GM12891 (cell line): ENCODE results near the gene EVI5L.

Experiments used
- DNase-seq: peaks from one replicate; pipeline ENCODE4 v3.0.0; 2011; ENCODE audit warnings: low spot score; ENCODE audit not compliant: insufficient read length
- FAIRE-seq: peaks from 2 replicates; lab custom pipeline; 2011; peaks lifted over from hg19 to GRCh38; lab: Jason Lieb, UNC
- PAX5 ChIP-seq: IDR thresholded peaks from 2 replicates; pipeline ENCODE4 v1.6.1; 2011; ENCODE audit warnings: low read length, moderate library complexity, mild to moderate bottlenecking; ENCODE audit not compliant: insufficient read depth, severe bottlenecking
- POLR2A ChIP-seq: IDR thresholded peaks from 2 replicates; pipeline ENCODE4 v1.6.1; 2011; ENCODE audit warnings: low read depth, low read length, control low read depth
- POLR2AphosphoS5 ChIP-seq: IDR thresholded peaks from 2 replicates; pipeline ENCODE4 v1.6.1; 2011; ENCODE audit warnings: low read depth, low read length, control low read depth
- POU2F2 ChIP-seq: IDR thresholded peaks from 2 replicates; pipeline ENCODE4 v1.6.1; 2011; ENCODE audit warnings: low read depth, mild to moderate bottlenecking, control low read depth, low read length, moderate library complexity
- SPI1 ChIP-seq: IDR thresholded peaks from 2 replicates; pipeline ENCODE4 v1.6.1; 2011; ENCODE audit warnings: low read depth, low read length, control low read depth
- TAF1 ChIP-seq: IDR thresholded peaks from 2 replicates; pipeline ENCODE4 v1.6.1; 2011; ENCODE audit warnings: low read depth, low read length, control low read depth

EVI5L gene

DNA sequence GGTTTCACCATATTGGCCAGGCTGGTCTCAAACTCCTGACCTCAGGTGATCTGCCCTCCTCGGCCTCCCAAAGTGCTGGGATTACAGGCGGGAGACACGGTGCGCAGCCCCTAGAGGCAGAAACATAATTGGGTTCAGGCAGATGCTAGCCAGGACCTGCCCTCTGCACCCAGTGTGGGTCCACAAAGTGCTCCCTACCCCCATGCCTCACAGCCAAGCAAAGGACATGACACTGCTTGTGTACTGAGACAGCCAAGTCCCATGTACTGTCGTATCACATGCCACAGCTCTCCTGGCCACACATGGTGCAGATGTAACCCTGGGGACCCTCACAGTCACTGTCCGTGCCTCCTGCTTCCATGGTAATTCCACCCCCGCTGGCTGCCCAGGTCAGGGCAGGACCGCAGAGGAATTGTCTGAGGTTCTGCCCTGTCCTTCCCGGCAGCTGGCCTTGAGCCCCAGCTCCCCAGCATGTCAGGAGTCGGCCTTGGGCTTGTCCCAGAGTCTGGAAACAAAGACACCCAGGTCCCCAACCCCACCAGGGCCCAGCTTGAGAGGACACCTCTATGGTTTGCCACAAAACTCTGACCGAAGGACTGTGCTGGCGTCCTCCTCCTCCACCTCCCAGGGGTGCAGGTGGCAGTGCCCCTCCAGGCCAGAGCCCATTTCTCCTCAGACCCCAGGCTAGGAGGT lies 36.5 kb downstream of the EVI5L start:
- no peak for TF ChIP-seq SPI1
- TF ChIP-seq PAX5 = no peak
- TF ChIP-seq POU2F2 = no peak
- TF ChIP-seq POLR2A = no peak
- TF ChIP-seq POLR2AphosphoS5 = no peak
- no peak for TF ChIP-seq TAF1
- DNase-seq (no peak), FAIRE-seq (no peak)

DNA sequence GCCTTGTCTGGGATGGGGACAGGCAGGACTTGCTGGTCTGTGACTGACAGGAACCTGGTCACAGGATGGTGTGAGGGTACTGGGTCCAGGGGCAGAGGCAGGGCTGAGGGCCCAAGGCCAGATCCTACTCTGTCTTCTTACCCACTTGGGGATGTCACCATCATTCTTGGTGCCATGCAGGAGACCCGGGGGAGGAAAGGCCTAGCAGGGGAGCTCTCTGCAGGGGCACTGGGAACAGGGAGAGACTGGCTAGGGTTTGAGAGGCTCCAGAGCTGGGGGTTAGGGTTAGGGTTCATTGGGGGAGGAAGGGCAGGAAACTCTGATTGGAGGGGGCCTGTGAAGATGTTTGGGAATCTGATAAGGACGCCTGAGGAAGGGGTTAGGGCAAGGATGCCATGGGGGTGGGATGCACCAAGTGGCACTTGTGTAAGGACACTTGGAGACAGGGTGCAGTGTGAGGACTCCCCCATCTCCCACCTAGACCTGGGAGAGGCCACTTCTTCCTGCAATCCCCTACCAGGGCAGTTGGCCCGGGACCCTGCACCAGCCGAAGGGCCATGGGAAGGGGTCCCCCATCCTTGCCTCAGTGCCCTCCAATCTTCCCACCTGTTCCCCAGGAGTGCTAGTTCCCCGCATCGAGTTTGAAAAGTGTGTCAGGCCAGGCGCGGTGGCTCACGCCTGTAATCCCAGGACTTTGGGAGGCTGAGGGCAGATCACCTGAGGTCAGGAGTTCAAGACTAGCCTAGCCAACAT lies 37.2 kb downstream of the EVI5L start:
- FAIRE-seq (no peak), DNase-seq (no peak)
- no peak for TF ChIP-seq POLR2A
- no peak for TF ChIP-seq SPI1
- TF ChIP-seq TAF1 = no peak
- no peak for TF ChIP-seq POU2F2
- no peak for TF ChIP-seq POLR2AphosphoS5
- no peak for TF ChIP-seq PAX5

DNA sequence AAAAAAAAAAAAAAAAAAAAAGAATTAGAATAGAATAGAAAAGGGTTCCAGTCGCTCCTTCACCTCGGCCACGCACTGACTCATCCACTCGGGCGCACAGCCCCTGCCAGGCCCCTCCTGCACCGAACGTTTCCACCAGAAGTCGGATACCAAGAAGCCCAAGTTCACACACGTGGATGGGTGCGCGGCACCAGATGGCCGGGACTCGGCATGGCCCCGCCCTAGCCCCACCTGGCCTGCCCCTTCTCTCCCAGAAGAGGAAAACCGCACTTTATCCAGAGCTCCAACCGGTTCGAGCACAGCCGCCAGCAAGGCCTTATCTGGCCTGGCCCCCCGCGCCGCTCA lies 38.3 kb downstream of the EVI5L start:
- TF ChIP-seq SPI1 = no peak
- TF ChIP-seq TAF1 = no peak
- TF ChIP-seq PAX5 = no peak
- TF ChIP-seq POLR2AphosphoS5 = no peak
- no peak for TF ChIP-seq POLR2A
- TF ChIP-seq POU2F2 = no peak
- FAIRE-seq (no peak), DNase-seq (no peak)

DNA sequence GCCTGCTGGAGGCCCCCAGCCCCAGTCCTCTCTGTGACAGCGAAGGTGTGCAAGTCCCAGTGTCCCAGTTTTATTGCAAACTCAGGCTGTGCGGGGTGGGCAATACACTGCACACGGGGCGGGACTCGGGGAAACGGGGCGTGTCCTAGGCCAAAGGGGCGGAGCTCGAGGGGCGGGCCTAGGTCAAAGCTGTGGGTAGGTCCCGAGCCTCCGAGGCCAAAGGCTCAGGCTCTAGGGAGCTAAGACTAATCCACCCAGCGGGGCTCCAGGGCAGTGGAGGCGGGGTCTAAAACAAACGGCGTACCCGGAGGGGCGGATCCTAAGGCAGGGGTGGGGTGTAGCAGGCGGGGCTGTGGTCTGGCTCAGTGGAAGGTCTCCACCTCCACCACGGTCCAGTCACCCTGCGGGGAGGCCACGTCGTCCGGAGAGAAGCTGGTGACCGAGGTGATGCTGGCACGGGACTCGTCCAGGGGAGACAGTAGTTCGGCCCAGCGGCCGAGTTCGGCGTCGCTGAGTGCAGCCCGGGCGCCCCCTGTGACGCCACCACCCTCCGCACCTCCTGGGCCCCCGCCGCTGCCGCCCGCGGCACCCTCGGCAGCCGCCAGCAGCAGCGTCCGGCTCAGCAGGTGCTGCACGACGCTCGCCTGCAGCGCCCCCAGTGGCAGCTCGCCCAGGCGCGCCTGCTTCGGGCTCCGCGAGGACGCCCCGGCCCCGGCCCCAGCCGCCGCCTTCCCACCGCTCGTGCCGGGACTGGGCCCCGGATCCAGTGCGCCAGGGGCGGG lies 38.8 kb downstream of the EVI5L start:
- FAIRE-seq = peak; percentile 86
- DNase-seq = peak; percentile 96
- TF ChIP-seq SPI1 = no peak
- 0 out of 2 replicates have a peak, but pooled peaks have one; percentile 17 for TF ChIP-seq POU2F2
- TF ChIP-seq TAF1 = no peak
- no peak for TF ChIP-seq POLR2AphosphoS5
- TF ChIP-seq POLR2A = no peak
- TF ChIP-seq PAX5 = no peak

DNA sequence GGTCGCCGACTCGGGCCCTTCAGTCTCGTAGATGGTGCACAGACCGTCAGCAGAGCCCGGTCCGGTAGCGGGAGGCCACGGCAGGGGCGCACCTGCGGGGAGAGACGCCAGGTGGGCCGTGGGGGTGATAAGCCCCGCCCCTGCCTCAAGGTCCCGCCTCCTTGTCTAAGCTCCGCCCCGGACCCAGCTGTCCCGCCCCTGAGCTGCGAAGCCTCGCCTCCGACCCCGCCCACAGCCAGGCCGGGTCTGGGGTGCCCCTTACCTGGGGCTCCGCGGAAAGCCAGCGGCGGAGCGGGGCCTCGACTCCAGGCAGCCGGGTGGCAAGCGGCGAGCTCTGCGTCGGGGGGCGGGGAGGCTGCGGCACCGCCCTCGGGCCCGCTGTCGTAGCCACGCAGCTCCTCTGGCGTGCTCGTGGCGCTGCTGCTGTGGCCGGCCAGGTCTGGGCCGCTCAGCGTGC lies 39.5 kb downstream of the EVI5L start:
- TF ChIP-seq PAX5 (no peak), SPI1 (no peak), TAF1 (no peak), POU2F2 (no peak), POLR2A (no peak), POLR2AphosphoS5 (no peak)
- DNase-seq (peak; percentile 66), FAIRE-seq (peak; percentile 65)

DNA sequence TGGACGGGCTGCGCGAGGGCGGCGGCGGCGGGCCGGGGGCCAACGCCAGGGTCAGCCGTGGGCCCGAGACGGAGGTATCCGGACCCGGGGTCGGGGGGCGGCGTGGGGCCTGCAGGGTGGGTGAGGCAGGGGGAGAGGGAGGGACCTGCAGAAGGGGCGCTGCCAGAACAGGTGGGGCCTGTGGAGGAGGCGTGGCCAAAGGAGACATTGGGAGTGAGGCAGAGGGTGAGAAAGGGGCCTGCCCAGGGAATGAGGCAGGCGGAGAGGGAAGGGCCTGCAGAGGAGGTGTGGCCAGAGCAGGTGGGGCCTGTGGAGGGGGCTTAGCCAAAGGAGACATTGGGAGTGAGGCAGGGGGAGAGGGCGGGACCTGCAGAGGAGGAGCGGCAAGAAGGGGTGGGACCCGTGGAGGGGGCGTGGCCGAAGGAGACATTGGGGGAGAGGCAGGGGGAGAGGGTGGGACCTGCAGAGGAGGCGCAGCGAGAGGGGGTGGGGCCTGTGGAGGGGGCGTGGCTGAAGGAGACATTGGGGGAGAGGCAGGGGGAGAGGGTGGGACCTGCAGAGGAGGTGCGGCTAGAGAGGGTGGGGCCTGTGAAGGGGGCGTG lies 40.0 kb downstream of the EVI5L start:
- no peak for DNase-seq

DNA sequence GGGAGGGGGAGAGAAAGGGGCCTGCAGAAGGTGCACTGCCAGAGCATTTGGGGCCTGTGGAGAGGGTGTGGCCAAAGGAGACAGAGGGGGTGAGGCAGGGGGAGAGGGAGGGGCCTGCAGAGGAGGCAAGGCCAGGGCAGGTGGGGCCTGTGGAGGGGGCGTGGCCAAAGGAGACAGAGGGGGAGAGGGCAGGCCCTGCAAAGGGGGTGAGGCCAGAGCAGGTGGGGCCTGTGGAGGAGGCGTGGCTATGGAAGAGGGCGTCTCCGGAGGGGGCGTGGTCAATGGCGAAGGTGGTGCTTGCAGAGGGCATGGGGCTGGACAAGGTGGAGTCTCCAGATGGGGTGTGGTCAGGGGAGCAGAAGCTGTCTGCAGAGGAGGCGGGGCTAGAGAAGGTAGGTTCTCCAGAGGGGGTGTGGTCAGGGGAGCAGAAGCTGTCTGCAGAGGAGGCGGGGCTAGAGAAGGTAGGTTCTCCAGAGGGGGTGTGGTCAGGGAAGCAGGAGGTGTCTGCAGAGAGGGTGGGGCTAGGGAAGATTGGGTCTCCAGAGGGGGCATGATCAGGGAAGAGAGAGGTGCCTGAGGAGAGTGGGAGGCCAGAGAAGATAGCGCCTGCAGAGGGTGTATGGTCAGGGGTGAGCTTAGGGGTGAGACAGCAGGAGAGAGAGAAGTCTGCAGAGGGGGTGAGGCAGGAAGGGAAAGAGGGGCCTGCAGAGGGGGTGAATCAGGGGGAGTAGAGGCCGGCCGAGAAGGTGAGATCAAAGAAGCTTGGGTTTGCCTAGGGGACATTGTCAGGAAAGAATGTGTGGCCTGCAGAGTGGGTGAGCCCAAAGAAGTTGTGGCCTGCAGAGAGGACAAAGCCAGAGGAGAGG lies 40.8 kb downstream of the EVI5L start:
- FAIRE-seq (peak; percentile 71), DNase-seq (no peak)
- no peak for TF ChIP-seq POLR2AphosphoS5
- TF ChIP-seq POLR2A = no peak
- no peak for TF ChIP-seq PAX5
- no peak for TF ChIP-seq POU2F2
- TF ChIP-seq SPI1 = no peak
- no peak for TF ChIP-seq TAF1

More for the DNA sequence above, 40.0 kb downstream of the EVI5L start:
- FAIRE-seq = no peak
- TF ChIP-seq PAX5 (no peak), SPI1 (no peak), POU2F2 (no peak), TAF1 (no peak), POLR2A (no peak), POLR2AphosphoS5 (no peak)
